IMR-90 (cell line): Measurements from ENCODE around the gene LRP1B. TPM values are rescaled to one million over a fixed set of nuclear protein-coding genes. Genes with fewer than 3 reads are reported as not detected.

Source experiments
- ATAC-seq: fragments of 200-7000 bp; cut with Tn5 transposase; 2 replicates; pipeline ENCODE4 v1.9.1; 2020; ENCODE audit warnings: low read depth, mild to moderate bottlenecking, moderate library complexity
- BruUV-seq: library from RNA; stranded (reverse); fragments of 400-500 nt; replicated peaks from 2 replicates; lab custom pipeline; 2021; lab: Mats Ljungman, UMichigan
- CTCF ChIA-PET: fragments of 300-600 bp; formaldehyde crosslinking; extraction: SDS; loops from one replicate; lab custom pipeline; 2021; ENCODE audit warnings: antibody characterized with exemption; lab: Yijun Ruan, JAX
- POLR2A ChIA-PET: fragments of 300-600 bp; sonication (Branson Sonifier 250); formaldehyde crosslinking; loops from one replicate; lab custom pipeline; 2022; ENCODE audit warnings: antibody characterized with exemption; ENCODE audit not compliant: unreplicated experiment; lab: Charles Lee
- DNase-seq: peaks from one replicate; pipeline ENCODE4 v3.0.0; 2013
- H2AFZ ChIP-seq: replicated peaks from 2 replicates; pipeline ENCODE3; 2013; ENCODE audit warnings: low read length, mild to moderate bottlenecking; ENCODE audit not compliant: poor library complexity
- H2AK5ac ChIP-seq: 2 replicates; pipeline ENCODE4 v1.6.1; 2013; ENCODE audit warnings: low read depth, low read length, inconsistent platforms
- H2AK9ac ChIP-seq: replicated peaks from 2 replicates; pipeline ENCODE3; 2013; ENCODE audit warnings: mild to moderate bottlenecking, low read depth, low read length, moderate library complexity; ENCODE audit not compliant: poor library complexity
- H2BK120ac ChIP-seq: 2 replicates; pipeline ENCODE4 v1.6.1; 2013; ENCODE audit warnings: low read depth, low read length, inconsistent platforms
- H2BK15ac ChIP-seq: 3 replicates; pipeline ENCODE4 v1.6.1; 2013; ENCODE audit warnings: low read depth, low read length, inconsistent platforms
- H2BK20ac ChIP-seq: 2 replicates; pipeline ENCODE4 v1.6.1; 2013; ENCODE audit warnings: low read depth, mild to moderate bottlenecking, inconsistent platforms, low read length, moderate library complexity
- H2BK5ac ChIP-seq: 2 replicates; pipeline ENCODE4 v1.6.1; 2013; ENCODE audit warnings: mild to moderate bottlenecking, low read depth, low read length, inconsistent platforms; ENCODE audit not compliant: poor library complexity, severe bottlenecking
- H3K14ac ChIP-seq: replicated peaks from 2 replicates; pipeline ENCODE4 v1.6.1; 2013; ENCODE audit warnings: low read depth, low read length, inconsistent platforms
- H3K18ac ChIP-seq: 2 replicates; pipeline ENCODE4 v1.6.1; 2013; ENCODE audit warnings: low read depth, low read length, control low read depth
- H3K23ac ChIP-seq: 2 replicates; pipeline ENCODE4 v1.6.1; 2013; ENCODE audit warnings: low read depth, low read length, inconsistent platforms
- H3K27ac ChIP-seq: 2 replicates; pipeline ENCODE4 v1.5.1; 2013; ENCODE audit warnings: mild to moderate bottlenecking, control low read depth, low read length; ENCODE audit not compliant: insufficient read depth
- H3K27me3 ChIP-seq: 2 replicates; pipeline ENCODE4 v1.6.1; 2013; ENCODE audit warnings: low read length; ENCODE audit not compliant: control insufficient read depth, insufficient read depth
- H3K36me3 ChIP-seq: 2 replicates; pipeline ENCODE4 v1.6.1; 2013; ENCODE audit warnings: low read length, mixed read lengths; ENCODE audit not compliant: control insufficient read depth, insufficient read depth
- H3K4ac ChIP-seq: 2 replicates; pipeline ENCODE4 v1.6.1; 2013; ENCODE audit warnings: low read depth, low read length, inconsistent platforms
- H3K4me1 ChIP-seq: 2 replicates; pipeline ENCODE4 v1.6.1; 2013; ENCODE audit warnings: low read length, mixed read lengths; ENCODE audit not compliant: control insufficient read depth, insufficient read depth
- H3K4me2 ChIP-seq: 2 replicates; pipeline ENCODE4 v1.6.1; 2013; ENCODE audit warnings: low read depth, mild to moderate bottlenecking, control low read depth, low read length, moderate library complexity
- H3K4me3 ChIP-seq: 2 replicates; pipeline ENCODE4 v1.5.1; 2013; ENCODE audit warnings: low read depth, mild to moderate bottlenecking, control low read depth, low read length, moderate library complexity; ENCODE audit not compliant: insufficient read depth
- H3K56ac ChIP-seq: 2 replicates; pipeline ENCODE4 v1.6.1; 2013; ENCODE audit warnings: low read length, inconsistent platforms; ENCODE audit not compliant: insufficient read depth; ENCODE audit errors: extremely low read depth
- H3K79me1 ChIP-seq, 2 experiments: 2 replicates each; pipeline ENCODE4 v1.6.1; 2013; ENCODE audit warnings: low read length in 2 of 2, inconsistent platforms in 1 of 2, low read depth in 1 of 2
- H3K9ac ChIP-seq: 2 replicates; pipeline ENCODE4 v1.6.1; 2013; ENCODE audit warnings: low read depth, low read length, control low read depth
- H3K9me1 ChIP-seq: 2 replicates; pipeline ENCODE4 v1.6.1; 2013; ENCODE audit warnings: low read length, inconsistent platforms; ENCODE audit not compliant: insufficient read depth
- H3K9me3 ChIP-seq: 2 replicates; pipeline ENCODE4 v1.6.1; 2013; ENCODE audit warnings: low read length; ENCODE audit not compliant: control insufficient read depth, insufficient read depth
- H4K20me1 ChIP-seq: 2 replicates; pipeline ENCODE4 v1.6.1; 2013; ENCODE audit warnings: low read length, inconsistent platforms; ENCODE audit not compliant: insufficient read depth
- H4K5ac ChIP-seq: 2 replicates; pipeline ENCODE4 v1.6.1; 2013; ENCODE audit warnings: mild to moderate bottlenecking, low read depth, low read length, control low read depth
- H4K8ac ChIP-seq, 2 experiments: 2 replicates each; pipeline ENCODE4 v1.6.1; 2013; ENCODE audit warnings: low read depth in 2 of 2, low read length in 2 of 2, control low read depth in 1 of 2, inconsistent platforms in 1 of 2
- H4K91ac ChIP-seq: 2 replicates; pipeline ENCODE4 v1.6.1; 2013; ENCODE audit warnings: low read depth, low read length, inconsistent platforms; ENCODE audit not compliant: insufficient read depth
- BHLHE40 ChIP-seq: fragments of 150-350 bp; IDR thresholded peaks from 2 replicates; pipeline ENCODE4 v1.6.1; 2016; ENCODE audit warnings: mild to moderate bottlenecking, low read depth, low read length
- CEBPB ChIP-seq: IDR thresholded peaks from 2 replicates; pipeline ENCODE4 v1.6.1; 2012; ENCODE audit warnings: low read depth, low read length, improper control_type of control experiment
- CHD1 ChIP-seq: IDR thresholded peaks from 2 replicates; pipeline ENCODE4 v1.6.1; 2012; ENCODE audit warnings: low read depth, low read length, improper control_type of control experiment
- FOS ChIP-seq: fragments of 150-350 bp; IDR thresholded peaks from 2 replicates; pipeline ENCODE4 v1.6.1; 2016; ENCODE audit warnings: low read depth, low read length
- MAZ ChIP-seq: IDR thresholded peaks from 2 replicates; pipeline ENCODE4 v1.6.1; 2012; ENCODE audit warnings: low read depth, mild to moderate bottlenecking, low read length, improper control_type of control experiment, moderate library complexity, borderline replicate concordance
- MXI1 ChIP-seq: IDR thresholded peaks from 2 replicates; pipeline ENCODE4 v1.6.1; 2012; ENCODE audit warnings: low read depth, mild to moderate bottlenecking, low read length, moderate library complexity, borderline replicate concordance
- NFE2L2 ChIP-seq: fragments of 150-350 bp; IDR thresholded peaks from 2 replicates; pipeline ENCODE4 v1.6.1; 2016; ENCODE audit warnings: low read depth, mild to moderate bottlenecking, low read length
- RAD21 ChIP-seq: IDR thresholded peaks from 2 replicates; pipeline ENCODE4 v1.6.1; 2012; ENCODE audit warnings: low read length, improper control_type of control experiment
- SMC3 ChIP-seq: fragments of 150-350 bp; IDR thresholded peaks from 2 replicates; pipeline ENCODE4 v1.6.1; 2016; ENCODE audit warnings: low read depth, mild to moderate bottlenecking, antibody characterized with exemption, low read length, moderate library complexity
- dilution Hi-C: fragments of 300-500 bp; cut with HindIII; formaldehyde crosslinking; loops from one replicate; pipeline ENCODE4 v1.14.3; 2018; ENCODE audit warnings: low sequenced_read_pairs; ENCODE audit not compliant: unreplicated experiment
- in situ Hi-C: fragments of 300-500 bp; cut with MboI; formaldehyde crosslinking; loops from 3 replicates; pipeline ENCODE4 v1.14.3; 2019; ENCODE audit warnings: low sequenced_read_pairs, inconsistent platforms, mixed read lengths
- intact Hi-C: fragments of 100-400 bp; cut with micrococcal nuclease; formaldehyde crosslinking; loops from 2 replicates; pipeline ENCODE4 v1.10.0; 2022
- polyA plus RNA-seq, 3 experiments: library from polyadenylated mRNA; depleted of rRNA; stranded (reverse); fragments of >200 nt; gene quantifications; 2 replicates each; pipeline ENCODE4 v1.2.3, GENCODE V29; 2012; ENCODE audit warnings: low replicate concordance in 1 of 3
- total RNA-seq: library from RNA; depleted of rRNA; stranded (reverse); fragments of >200 nt; gene quantifications from 2 replicates; pipeline ENCODE4 v1.2.3, GENCODE V29; 2012

LRP1B gene
- total and polyA plus RNA-seq, 2 of the 4 experiments (the other 2 are of a cell fraction) = under 0.01 to 0.02 TPM

DNA sequence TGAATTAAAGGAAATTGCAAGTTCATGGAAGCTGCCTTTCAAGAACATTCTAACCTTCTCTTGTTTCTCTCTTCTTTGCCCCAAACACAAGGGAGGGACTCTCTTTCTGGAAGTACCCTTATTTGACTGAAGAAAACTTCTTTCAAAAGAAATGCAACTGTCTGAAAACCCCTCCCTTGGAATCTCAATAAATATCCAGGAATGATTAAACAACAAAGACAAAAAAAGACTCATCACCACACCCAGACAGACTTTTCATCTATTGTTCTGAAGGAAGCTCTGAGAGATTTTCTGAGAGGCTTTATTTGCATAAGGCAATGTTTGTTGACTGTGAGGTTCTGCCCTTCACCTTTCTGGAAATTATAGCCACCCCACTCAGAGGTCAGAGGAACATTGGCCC, 1260.9 kb downstream of the LRP1B start:
- H2BK20ac ChIP-seq = no peak overlapping the region
- H3K27ac ChIP-seq = no peak overlapping the region
- H4K5ac ChIP-seq = no peak overlapping the region
- H2BK15ac ChIP-seq = no peak overlapping the region
- TF ChIP-seq CHD1 (no peak), MAZ (no peak), MXI1 (no peak), CEBPB (no peak), BHLHE40 (no peak), NFE2L2 (no peak), SMC3 (no peak), RAD21 (no peak), FOS (no peak)
- DNase-seq (no peak), ATAC-seq (no peak)
- H3K56ac ChIP-seq = no peak overlapping the region
- H2BK5ac ChIP-seq = no peak overlapping the region
- no peaks in the 10 kb centered on the region for H3K27me3 ChIP-seq
- no peak overlapping the region for H3K4me3 ChIP-seq
- no peak overlapping the region for H2AK9ac ChIP-seq
- BruUV-seq = no TSS peak
- H4K91ac ChIP-seq = no peak overlapping the region
- no peaks in the 10 kb centered on the region for H3K9me1 ChIP-seq
- ChIA-PET CTCF (interaction anchor here (0.6 kb wide), 1 partner anchor 168 kb away, joined by 3 read pairs; no protein-coding TSS in a partner anchor), POLR2A (no interaction called here)
- dilution Hi-C loops = no loop called here
- H4K20me1 ChIP-seq = no peaks in the 10 kb centered on the region
- H3K9ac ChIP-seq = no peak overlapping the region
- H3K79me1 ChIP-seq = no peaks in the 10 kb centered on the region
- no peak overlapping the region for H3K23ac ChIP-seq
- H3K18ac ChIP-seq = no peak overlapping the region
- H2AK5ac ChIP-seq = no peak overlapping the region
- no peak overlapping the region for H2BK120ac ChIP-seq
- H4K8ac ChIP-seq = no peak overlapping the region
- H3K4me2 ChIP-seq = no peak overlapping the region
- H2AFZ ChIP-seq = no peak overlapping the region
- in situ Hi-C loops = no loop called here
- H3K4me1 ChIP-seq = no peaks in the 10 kb centered on the region
- H3K9me3 ChIP-seq = peaks cover 5% of the 10 kb centered on the region; the same call in 1 of the 2 replicates
- intact Hi-C loops = loop anchor here (10.0 kb wide), 1 partner anchor 685 kb away; no protein-coding TSS in a partner anchor
- H3K36me3 ChIP-seq = no peaks in the 10 kb centered on the region
- H3K14ac ChIP-seq = no peak overlapping the region
- no peak overlapping the region for H3K4ac ChIP-seq
